Measurements from ENCODE around the gene CTNNA2.

CTNNA2 gene

GRCh38 chr2:80643598-80643997, 1130.7 kb downstream of the CTNNA2 start:
- no peak for DNase-seq

GRCh38 chr2:80651435-80651834, 1138.6 kb downstream of the CTNNA2 start:
- no peak for DNase-seq

GRCh38 chr2:80655265-80655664, 1142.4 kb downstream of the CTNNA2 start:
- no peak for DNase-seq

- no peak for DNase-seq
These were observed 1157.9 kb downstream of the CTNNA2 start for GRCh38 chr2:80670763-80671162.

- no peak for DNase-seq
These were observed 1174.7 kb downstream of the CTNNA2 start for GRCh38 chr2:80687524-80687923.

GRCh38 chr2:80689106-80689505, 1176.3 kb downstream of the CTNNA2 start:
- no peak for DNase-seq
